ENCODE data around the gene ARHGAP28.
"Not testable (repeated sequence)": the region's sequence is repeated elsewhere in the genome, so short reads cannot be mapped to it uniquely, and the experiment has no call there.

ARHGAP28 gene

DNA sequence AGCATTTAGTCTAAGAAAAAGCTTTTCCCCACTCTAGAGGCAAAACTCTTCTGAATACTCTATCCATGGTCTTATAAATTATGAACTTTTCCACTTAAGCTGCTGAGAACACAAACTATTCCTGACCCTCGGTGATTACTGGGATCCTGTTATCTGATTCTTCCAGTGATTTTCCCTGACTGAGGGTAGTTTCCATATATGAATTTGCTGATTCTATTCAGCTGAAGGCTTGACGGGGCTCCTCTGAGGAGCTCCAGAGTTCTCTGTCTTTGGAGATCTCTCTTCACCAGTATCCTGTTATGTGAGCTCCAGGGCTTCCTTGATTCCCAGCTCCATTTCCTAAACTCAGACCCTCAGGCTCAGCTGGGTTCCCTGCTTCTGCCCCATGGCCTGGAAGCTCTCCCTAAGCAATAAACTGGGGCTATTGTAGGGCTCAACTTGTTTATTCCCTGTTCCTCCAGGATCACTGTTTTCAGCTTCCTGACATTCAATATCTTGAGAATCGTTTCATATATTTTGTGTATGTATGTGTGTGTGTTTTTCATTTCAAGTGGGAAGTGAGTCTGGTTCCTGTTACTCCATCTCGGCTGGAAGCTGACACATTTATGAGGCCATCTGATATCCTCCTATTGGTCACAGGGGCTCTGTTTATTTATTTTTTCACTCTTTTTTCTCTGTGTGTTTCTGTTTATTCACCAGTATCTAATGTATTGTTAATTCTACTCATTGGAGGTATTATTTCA, 78.2 kb downstream of the ARHGAP28 start:
- H3K4me3 ChIP-seq (ENCODE audit: low read length in 2 of 2), result no peak overlapping the region
- no peaks in the 10 kb centered on the region for H3K9me3 ChIP-seq (ENCODE audit: control insufficient read depth in 2 of 2, low read length in 2 of 2)
- no peak overlapping the region for H3K9ac ChIP-seq (ENCODE audit: low read depth in 1 of 2, low read length in 2 of 2)
- no peak overlapping the region for H3K27ac ChIP-seq (ENCODE audit: low read depth in 2 of 2, low read length in 2 of 2)
- H3K4me1 ChIP-seq (ENCODE audit: control insufficient read depth in 2 of 2, insufficient read depth in 2 of 2, low read length in 2 of 2), result no peaks in the 10 kb centered on the region
- H3K27me3 ChIP-seq (ENCODE audit: control insufficient read depth in 2 of 2, insufficient read depth in 2 of 2, low read length in 2 of 2), result no peaks in the 10 kb centered on the region
- no peaks in the 10 kb centered on the region for H3K36me3 ChIP-seq (ENCODE audit: control insufficient read depth in 2 of 2, insufficient read depth in 2 of 2, low read length in 2 of 2)

DNA sequence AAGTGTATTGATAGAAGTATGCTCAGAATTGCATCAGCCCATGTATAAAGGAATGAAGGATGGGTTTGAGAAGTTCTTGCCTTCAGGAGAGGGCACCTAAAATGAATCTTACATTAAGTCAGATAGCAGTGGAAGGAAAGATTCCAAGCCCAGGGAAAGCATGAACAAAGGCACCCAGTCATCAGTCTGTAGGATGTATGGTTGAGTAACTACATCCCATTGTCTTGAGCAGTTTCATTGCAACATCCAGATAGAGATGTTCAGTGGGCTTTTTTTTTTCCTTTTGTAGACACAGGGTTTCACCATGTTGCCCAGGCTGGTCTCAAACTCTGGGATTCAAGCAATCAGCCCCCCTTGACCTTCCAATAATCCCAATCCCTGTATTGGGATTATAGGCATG, 80.7 kb downstream of the ARHGAP28 start:
- Histone ChIP-seq H3K4me1 (ENCODE audit: control insufficient read depth in 2 of 2, insufficient read depth in 2 of 2, low read length in 2 of 2) (no peaks in the 10 kb centered on the region), H3K27ac (ENCODE audit: low read depth in 2 of 2, low read length in 2 of 2) (no peak overlapping the region), H3K4me3 (ENCODE audit: low read length in 2 of 2) (no peak overlapping the region), H3K27me3 (ENCODE audit: control insufficient read depth in 2 of 2, insufficient read depth in 2 of 2, low read length in 2 of 2) (no peaks in the 10 kb centered on the region), H3K36me3 (ENCODE audit: control insufficient read depth in 2 of 2, insufficient read depth in 2 of 2, low read length in 2 of 2) (no peaks in the 10 kb centered on the region), H3K9me3 (ENCODE audit: control insufficient read depth in 2 of 2, low read length in 2 of 2) (no peaks in the 10 kb centered on the region), H3K9ac (ENCODE audit: low read depth in 1 of 2, low read length in 2 of 2) (no peak overlapping the region)

DNA sequence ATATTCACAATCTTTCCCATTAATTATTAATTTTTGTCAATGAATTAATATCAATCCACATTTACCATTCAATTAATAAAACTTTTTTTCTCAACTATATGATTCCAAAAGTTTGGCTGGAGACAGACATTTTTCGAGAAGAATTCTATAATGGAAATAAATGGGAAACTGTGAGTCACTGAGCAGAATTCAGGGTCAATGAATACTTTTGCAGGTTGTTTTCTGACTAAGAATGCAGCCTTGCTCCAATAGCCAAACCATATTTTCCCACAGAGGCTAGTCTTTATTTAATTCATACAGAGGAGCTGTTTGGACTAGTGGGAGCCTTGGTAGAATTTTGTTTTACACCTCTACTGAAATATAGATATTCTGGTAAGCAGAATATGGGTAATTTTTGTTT, 82.3 kb downstream of the ARHGAP28 start:
- Histone ChIP-seq H3K4me3 (ENCODE audit: low read length in 2 of 2) (no peak overlapping the region), H3K36me3 (ENCODE audit: control insufficient read depth in 2 of 2, insufficient read depth in 2 of 2, low read length in 2 of 2) (no peaks in the 10 kb centered on the region), H3K9me3 (ENCODE audit: control insufficient read depth in 2 of 2, low read length in 2 of 2) (no peaks in the 10 kb centered on the region), H3K9ac (ENCODE audit: low read depth in 1 of 2, low read length in 2 of 2) (no peak overlapping the region), H3K4me1 (ENCODE audit: control insufficient read depth in 2 of 2, insufficient read depth in 2 of 2, low read length in 2 of 2) (no peaks in the 10 kb centered on the region), H3K27me3 (ENCODE audit: control insufficient read depth in 2 of 2, insufficient read depth in 2 of 2, low read length in 2 of 2) (no peaks in the 10 kb centered on the region), H3K27ac (ENCODE audit: low read depth in 2 of 2, low read length in 2 of 2) (no peak overlapping the region)

DNA sequence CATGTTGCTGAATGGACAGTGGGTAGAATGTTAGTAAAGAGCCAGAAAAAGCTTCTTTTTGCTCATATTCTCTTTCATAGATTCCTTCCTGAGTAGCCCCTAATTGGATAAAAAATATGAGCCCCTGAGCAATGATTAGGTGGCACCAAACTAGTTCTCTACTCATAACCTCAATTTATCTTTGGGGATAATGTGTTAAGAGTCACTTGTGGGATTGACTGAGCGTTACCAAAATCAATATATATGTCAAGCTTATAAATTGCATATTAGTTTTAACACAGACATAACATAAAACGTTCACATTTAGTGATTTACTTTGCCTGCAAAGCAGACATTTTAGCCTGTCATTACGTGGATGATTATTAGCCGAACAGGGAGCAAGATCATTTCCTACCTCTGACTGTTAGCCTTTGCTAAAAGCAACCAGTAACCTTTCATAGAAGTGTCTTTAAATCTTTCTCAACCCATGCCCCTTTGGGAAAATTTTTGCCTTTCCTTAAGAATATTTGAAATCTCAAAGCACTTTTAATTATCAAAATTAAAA, 85.4 kb downstream of the ARHGAP28 start:
- Histone ChIP-seq H3K9ac (ENCODE audit: low read depth in 1 of 2, low read length in 2 of 2) (no peak overlapping the region), H3K4me3 (ENCODE audit: low read length in 2 of 2) (no peak overlapping the region), H3K27ac (ENCODE audit: low read depth in 2 of 2, low read length in 2 of 2) (no peak overlapping the region), H3K27me3 (ENCODE audit: control insufficient read depth in 2 of 2, insufficient read depth in 2 of 2, low read length in 2 of 2) (no peaks in the 10 kb centered on the region), H3K4me1 (ENCODE audit: control insufficient read depth in 2 of 2, insufficient read depth in 2 of 2, low read length in 2 of 2) (peaks cover 0 to 4% of the 10 kb centered on the region in 2 donors), H3K9me3 (ENCODE audit: control insufficient read depth in 2 of 2, low read length in 2 of 2) (no peaks in the 10 kb centered on the region), H3K36me3 (ENCODE audit: control insufficient read depth in 2 of 2, insufficient read depth in 2 of 2, low read length in 2 of 2) (no peaks in the 10 kb centered on the region)

DNA sequence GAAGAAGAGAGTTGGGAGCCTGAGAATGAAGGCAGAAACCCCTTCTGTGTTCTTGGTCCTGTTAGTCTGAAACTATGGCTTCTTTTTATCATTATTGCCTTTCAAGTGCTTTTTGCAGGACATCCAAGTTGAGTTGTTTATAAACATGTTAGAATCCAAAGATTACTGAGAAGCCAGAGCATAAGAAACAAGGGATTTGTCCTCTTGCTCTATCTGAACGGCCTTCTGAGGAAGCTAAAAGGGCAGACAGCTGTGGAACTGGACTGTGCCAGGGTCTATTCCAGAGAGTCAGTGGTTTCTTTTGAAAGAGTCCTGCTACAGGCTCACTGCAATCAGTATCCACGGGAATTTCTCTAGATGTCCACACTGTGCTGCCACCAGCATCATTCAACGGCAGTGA, 86.6 kb downstream of the ARHGAP28 start:
- Histone ChIP-seq H3K9ac (ENCODE audit: low read depth in 1 of 2, low read length in 2 of 2) (no peak overlapping the region), H3K27ac (ENCODE audit: low read depth in 2 of 2, low read length in 2 of 2) (no peak overlapping the region), H3K4me3 (ENCODE audit: low read length in 2 of 2) (no peak overlapping the region), H3K27me3 (ENCODE audit: control insufficient read depth in 2 of 2, insufficient read depth in 2 of 2, low read length in 2 of 2) (no peaks in the 10 kb centered on the region), H3K9me3 (ENCODE audit: control insufficient read depth in 2 of 2, low read length in 2 of 2) (no peaks in the 10 kb centered on the region), H3K36me3 (ENCODE audit: control insufficient read depth in 2 of 2, insufficient read depth in 2 of 2, low read length in 2 of 2) (no peaks in the 10 kb centered on the region), H3K4me1 (ENCODE audit: control insufficient read depth in 2 of 2, insufficient read depth in 2 of 2, low read length in 2 of 2) (peaks cover 0 to 4% of the 10 kb centered on the region in 2 donors)

DNA sequence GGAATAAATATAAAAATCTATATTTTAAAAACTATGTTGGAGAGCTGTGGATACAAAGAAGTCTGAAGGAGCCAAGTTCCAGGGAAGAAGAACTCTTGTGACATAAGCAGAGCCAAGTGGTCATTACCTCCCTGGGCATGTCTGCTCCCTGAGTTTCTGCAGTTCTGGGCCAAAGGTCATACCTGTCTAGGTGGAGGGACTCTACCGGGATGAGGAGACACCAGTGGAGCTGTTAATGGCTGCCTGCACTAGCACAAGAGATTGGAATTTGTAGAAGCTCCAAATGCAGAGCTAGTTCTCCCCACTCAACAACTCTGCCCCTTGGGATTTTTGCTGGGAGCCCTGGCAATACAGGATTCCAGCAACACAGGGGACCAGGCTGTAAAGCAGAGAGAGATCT, 89.8 kb downstream of the ARHGAP28 start:
- no peaks in the 10 kb centered on the region for H3K36me3 ChIP-seq (ENCODE audit: control insufficient read depth in 2 of 2, insufficient read depth in 2 of 2, low read length in 2 of 2)
- H3K4me1 ChIP-seq (ENCODE audit: control insufficient read depth in 2 of 2, insufficient read depth in 2 of 2, low read length in 2 of 2), result peaks cover 0 to 4% of the 10 kb centered on the region in 2 donors
- no peak overlapping the region for H3K27ac ChIP-seq (ENCODE audit: low read depth in 2 of 2, low read length in 2 of 2)
- no peak overlapping the region for H3K4me3 ChIP-seq (ENCODE audit: low read length in 2 of 2)
- H3K9me3 ChIP-seq (ENCODE audit: control insufficient read depth in 2 of 2, low read length in 2 of 2), result no peaks in the 10 kb centered on the region
- no peaks in the 10 kb centered on the region for H3K27me3 ChIP-seq (ENCODE audit: control insufficient read depth in 2 of 2, insufficient read depth in 2 of 2, low read length in 2 of 2)
- H3K9ac ChIP-seq (ENCODE audit: low read depth in 1 of 2, low read length in 2 of 2), result no peak overlapping the region

DNA sequence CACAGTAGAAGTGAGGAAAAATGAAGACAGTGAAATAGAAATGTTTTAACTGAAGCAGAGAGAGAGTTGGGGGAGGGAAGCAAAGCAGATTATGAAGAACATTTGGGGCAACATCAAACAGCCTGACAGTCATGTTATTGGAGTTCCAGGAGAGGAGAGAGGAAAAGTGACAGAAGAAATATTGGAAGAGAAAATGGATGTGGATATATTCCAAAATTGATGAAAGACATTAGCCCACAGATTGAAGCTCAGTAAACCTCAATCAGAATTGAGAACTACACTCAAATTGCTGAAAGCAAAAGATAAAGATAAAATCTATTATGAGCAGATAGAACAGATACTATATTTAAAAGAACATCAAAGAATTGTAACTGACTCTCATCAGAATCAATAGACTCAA, 90.8 kb downstream of the ARHGAP28 start:
- Histone ChIP-seq H3K27ac (ENCODE audit: low read depth in 2 of 2, low read length in 2 of 2) (no peak overlapping the region), H3K27me3 (ENCODE audit: control insufficient read depth in 2 of 2, insufficient read depth in 2 of 2, low read length in 2 of 2) (no peaks in the 10 kb centered on the region), H3K36me3 (ENCODE audit: control insufficient read depth in 2 of 2, insufficient read depth in 2 of 2, low read length in 2 of 2) (no peaks in the 10 kb centered on the region), H3K9me3 (ENCODE audit: control insufficient read depth in 2 of 2, low read length in 2 of 2) (no peaks in the 10 kb centered on the region), H3K4me3 (ENCODE audit: low read length in 2 of 2) (no peak overlapping the region), H3K9ac (ENCODE audit: low read depth in 1 of 2, low read length in 2 of 2) (no peak overlapping the region), H3K4me1 (ENCODE audit: control insufficient read depth in 2 of 2, insufficient read depth in 2 of 2, low read length in 2 of 2) (peaks cover 0 to 4% of the 10 kb centered on the region in 2 donors)

DNA sequence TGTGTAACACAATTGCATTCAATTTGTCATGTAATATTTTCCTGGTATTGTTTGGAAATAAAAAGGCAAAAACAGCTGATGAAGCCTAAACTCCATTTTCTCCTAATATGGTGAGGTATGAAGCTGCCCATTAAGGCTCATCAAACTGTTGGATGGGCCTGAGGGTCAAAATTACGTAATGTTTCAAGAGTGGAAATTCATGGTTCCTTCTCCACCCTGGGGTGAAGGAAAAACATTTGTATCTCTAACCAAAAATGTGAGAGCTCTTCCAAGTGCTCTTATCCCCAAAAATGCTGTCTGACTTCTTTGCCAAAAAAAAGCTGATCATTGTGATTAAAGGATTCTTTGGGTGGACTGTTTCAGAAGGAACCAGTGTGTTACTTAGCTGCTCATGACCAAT, 91.8 kb downstream of the ARHGAP28 start:
- Histone ChIP-seq H3K27ac (ENCODE audit: low read depth in 2 of 2, low read length in 2 of 2) (no peak overlapping the region), H3K9me3 (ENCODE audit: control insufficient read depth in 2 of 2, low read length in 2 of 2) (no peaks in the 10 kb centered on the region), H3K27me3 (ENCODE audit: control insufficient read depth in 2 of 2, insufficient read depth in 2 of 2, low read length in 2 of 2) (no peaks in the 10 kb centered on the region), H3K9ac (ENCODE audit: low read depth in 1 of 2, low read length in 2 of 2) (no peak overlapping the region), H3K4me1 (ENCODE audit: control insufficient read depth in 2 of 2, insufficient read depth in 2 of 2, low read length in 2 of 2) (peaks cover 0 to 4% of the 10 kb centered on the region in 2 donors), H3K36me3 (ENCODE audit: control insufficient read depth in 2 of 2, insufficient read depth in 2 of 2, low read length in 2 of 2) (no peaks in the 10 kb centered on the region), H3K4me3 (ENCODE audit: low read length in 2 of 2) (no peak overlapping the region)

DNA sequence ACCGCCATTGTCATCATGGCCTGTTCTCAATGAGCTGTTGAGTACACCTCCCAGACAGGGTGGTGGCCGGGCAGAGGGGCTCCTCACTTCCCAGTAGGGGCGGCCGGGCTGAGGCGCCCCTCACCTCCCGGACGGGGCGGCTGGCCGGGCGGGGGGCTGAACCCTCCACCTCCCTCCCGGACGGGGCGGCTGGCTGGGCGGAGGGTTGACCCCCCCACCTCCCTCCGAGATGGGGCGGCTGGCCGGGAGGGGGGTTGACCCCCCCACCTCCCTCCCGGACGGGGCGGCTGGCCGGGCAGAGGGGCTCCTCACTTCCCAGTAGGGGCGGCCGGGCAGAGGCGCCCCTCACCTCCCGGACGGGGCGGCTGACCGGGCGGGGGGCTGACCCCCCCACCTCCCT, 97.6 kb downstream of the ARHGAP28 start:
- H3K27me3 ChIP-seq (ENCODE audit: control insufficient read depth in 2 of 2, insufficient read depth in 2 of 2, low read length in 2 of 2); H3K27ac ChIP-seq (ENCODE audit: low read depth in 2 of 2, low read length in 2 of 2); H3K4me3 ChIP-seq (ENCODE audit: low read length in 2 of 2); H3K4me1 ChIP-seq (ENCODE audit: control insufficient read depth in 2 of 2, insufficient read depth in 2 of 2, low read length in 2 of 2); H3K9ac ChIP-seq (ENCODE audit: low read depth in 1 of 2, low read length in 2 of 2); H3K9me3 ChIP-seq (ENCODE audit: control insufficient read depth in 2 of 2, low read length in 2 of 2); H3K36me3 ChIP-seq (ENCODE audit: control insufficient read depth in 2 of 2, insufficient read depth in 2 of 2, low read length in 2 of 2): not testable (repeated sequence)

DNA sequence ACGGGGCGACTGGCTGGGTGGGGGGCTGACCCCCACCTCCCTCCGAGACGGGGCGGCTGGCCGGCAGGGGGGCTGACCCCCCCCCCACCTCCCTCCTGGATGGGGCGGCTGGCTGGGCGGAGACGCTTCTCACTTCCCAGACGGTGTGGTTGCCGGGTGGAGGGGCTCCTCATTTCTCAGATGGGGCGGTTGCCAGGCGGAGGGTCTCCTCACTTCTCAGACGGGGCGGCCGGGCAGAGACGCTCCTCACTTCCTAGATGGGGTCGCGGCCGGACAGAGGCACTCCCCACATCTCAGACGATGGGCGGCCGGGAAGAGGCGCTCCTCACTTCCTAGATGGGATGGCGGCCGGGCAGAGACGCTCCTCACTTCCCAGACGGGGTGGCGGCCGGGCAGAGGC, 98.0 kb downstream of the ARHGAP28 start:
- not testable (repeated sequence) for H3K4me1 ChIP-seq (ENCODE audit: control insufficient read depth in 2 of 2, insufficient read depth in 2 of 2, low read length in 2 of 2); H3K9ac ChIP-seq (ENCODE audit: low read depth in 1 of 2, low read length in 2 of 2); H3K36me3 ChIP-seq (ENCODE audit: control insufficient read depth in 2 of 2, insufficient read depth in 2 of 2, low read length in 2 of 2); H3K4me3 ChIP-seq (ENCODE audit: low read length in 2 of 2); H3K27me3 ChIP-seq (ENCODE audit: control insufficient read depth in 2 of 2, insufficient read depth in 2 of 2, low read length in 2 of 2); H3K27ac ChIP-seq (ENCODE audit: low read depth in 2 of 2, low read length in 2 of 2); H3K9me3 ChIP-seq (ENCODE audit: control insufficient read depth in 2 of 2, low read length in 2 of 2)

All from mucosa of rectum (tissue), 2 donors.